ELF-1 (cell line): ENCODE results near the gene WBP11.

Source experiments
- DNase-seq: peaks from one replicate; pipeline ENCODE4 v3.0.0-alpha.2; 2016; ENCODE audit warnings: low read depth, low spot score

Gene WBP11

DNA sequence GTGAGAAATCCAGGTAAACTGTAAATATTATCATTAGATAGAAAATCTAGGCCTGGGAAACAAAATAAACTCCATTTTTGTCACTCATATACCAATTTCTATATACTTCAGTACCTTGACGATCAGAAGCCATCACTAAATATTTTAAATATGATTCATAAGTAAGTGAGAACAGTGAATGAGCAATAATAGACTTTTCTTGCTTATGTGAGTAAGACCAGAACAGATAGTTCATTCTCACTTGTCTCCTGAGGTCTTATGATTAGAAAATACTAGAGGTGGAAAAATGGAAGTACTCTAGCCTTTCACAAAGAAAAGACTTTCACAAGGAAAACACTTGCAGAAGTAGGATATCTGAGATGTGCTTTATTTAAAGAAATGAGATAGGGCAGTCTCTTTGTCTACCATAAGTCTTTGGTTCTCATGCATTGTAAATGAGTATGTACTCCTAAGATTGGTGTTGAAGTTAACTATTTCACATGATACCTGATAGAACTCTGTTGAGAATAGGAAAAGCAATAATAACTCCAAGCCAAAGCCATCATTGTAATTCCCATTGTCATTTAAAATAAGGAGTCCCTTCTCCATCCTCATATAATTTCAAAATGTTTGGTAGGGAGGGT, 20.8 kb upstream of the WBP11 start:
- DNase-seq: no peak

DNA sequence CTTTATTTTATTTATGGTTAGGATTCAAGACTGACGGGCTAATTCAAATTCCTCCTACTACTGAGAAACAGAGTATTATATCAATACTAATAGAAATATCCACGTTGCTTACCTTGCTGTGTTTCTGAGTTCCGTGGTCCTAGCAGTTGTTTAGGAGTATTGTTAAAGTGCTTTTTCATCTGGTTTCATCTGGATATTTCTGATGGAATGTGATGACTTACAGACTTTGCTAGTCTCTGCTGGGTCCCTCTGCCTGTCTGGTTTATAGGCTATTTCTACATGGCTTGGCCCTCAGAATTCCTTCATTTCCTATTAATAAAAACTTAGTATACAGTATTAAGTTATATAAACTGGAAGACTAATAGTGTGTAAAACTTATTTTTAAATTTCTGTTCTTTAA, 10.7 kb upstream of the WBP11 start, which contains the start of gene SMCO3:
SMCO3 (minus strand) TSS at position 169 of the 400 bp plus-strand sequence. CDS start 7,502 bp downstream, outside the sequence.
- DNase-seq: no peak

DNA sequence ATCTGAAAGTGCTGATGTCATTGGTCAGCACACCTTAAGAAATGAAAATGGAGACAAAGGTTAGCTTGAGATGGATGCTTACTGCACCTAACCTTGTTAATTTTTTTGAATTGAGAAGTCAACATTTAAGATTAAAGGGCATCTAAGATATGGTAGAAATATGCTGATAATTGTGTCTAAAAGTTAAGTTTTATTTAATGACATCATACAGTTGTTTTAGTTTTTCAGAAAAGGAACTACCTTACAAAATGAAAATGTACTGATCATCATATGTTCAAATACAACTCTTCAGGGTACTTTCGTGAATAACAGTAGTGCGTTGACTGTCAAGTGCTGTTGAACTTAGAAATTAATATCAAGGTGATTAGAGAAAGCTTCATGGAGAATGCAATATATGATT, 8.2 kb upstream of the WBP11 start:
- DNase-seq: no peak

DNA sequence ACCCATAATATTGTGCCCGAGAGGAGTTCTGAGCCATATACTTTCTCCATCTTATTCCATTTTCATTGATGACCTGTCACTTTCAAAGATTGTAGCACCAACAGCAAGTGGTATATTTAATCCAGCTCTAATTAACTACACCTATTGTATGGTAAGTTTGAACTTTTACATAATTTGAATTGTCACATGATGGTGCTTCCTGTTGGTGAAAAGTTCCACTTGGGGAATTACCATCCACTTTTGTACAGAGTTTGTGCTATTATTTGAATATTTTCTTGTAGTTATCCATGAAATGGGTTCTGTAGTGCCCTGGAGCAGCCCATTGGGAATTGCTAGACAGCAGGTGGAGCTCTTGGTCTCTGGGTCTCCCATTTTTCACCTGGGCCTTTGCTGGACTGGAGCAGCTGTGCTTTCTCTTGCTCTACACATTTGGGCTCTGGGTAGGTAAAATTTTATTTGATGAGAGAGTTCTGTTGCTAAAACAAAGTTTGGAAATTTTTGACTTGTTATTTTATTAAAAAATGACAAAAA, 7.7 kb upstream of the WBP11 start:
- DNase-seq: peak; percentile 35

DNA sequence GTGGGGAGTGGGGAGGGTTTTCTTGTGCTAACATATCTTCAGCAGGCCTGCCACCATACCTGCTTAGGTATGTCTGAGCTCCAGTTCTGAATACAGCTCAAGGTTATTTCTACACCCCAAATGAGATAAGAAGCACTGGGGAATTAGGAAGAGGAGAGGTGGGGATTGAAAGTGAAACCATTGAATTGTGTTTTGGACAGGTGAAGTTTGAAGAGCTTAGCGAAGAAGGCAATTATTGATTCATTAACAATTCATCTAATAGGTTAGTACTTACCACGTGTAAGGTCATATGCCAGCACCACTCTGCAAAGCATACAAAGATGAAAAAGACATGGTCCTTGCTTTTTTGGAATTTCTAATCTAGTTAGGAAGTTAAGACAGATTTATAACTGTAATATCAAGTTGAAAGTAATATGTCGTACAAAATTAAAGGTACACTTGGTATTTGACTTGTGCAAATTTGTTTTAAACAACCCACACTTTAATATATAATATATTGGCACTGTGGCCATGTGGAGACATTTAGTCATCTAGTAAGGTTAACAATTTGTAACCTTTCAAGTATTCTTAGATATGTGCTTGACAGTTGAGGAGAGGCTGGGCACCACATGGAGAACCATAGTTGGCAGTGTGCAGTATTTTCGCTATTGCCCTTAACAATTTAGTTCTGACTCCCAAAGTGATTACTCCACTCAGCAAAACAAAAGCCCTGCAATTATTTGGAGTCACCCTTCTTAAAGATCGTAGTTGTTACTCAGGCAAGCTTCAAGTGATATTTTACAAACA, 7.1 kb upstream of the WBP11 start:
- DNase-seq: no peak

DNA sequence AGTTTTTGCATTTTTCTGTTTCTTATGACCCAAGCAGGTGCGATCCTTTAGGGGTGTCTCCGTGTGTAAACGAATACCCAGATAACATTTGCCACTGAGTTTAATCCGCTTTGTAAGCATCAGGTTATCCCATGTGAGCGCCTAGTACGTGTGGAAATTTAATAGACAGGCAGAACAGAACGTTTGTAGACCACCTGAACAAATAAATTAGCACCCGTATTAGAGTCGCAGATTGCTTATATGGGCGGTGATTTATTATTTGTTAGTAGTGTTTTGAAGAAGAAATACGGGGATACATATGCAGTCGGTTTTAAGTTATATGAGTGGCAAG, 517 bp upstream of the WBP11 start:
- no peak for DNase-seq

DNA sequence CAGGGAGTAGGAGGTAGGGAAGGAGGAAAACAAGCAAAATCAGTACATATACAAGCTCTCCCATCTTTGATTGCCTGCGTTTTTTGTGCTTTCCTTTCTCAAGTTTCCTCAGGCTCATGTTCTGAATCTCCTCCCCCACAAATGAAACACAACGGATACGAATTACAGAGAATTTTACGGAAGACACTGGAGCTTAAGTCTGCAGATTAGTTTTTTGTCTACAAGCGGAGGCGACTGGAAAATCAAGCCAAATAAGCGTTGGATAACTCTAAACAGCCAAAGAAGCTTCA, 612 bp downstream of the WBP11 start:
- no peak for DNase-seq

DNA sequence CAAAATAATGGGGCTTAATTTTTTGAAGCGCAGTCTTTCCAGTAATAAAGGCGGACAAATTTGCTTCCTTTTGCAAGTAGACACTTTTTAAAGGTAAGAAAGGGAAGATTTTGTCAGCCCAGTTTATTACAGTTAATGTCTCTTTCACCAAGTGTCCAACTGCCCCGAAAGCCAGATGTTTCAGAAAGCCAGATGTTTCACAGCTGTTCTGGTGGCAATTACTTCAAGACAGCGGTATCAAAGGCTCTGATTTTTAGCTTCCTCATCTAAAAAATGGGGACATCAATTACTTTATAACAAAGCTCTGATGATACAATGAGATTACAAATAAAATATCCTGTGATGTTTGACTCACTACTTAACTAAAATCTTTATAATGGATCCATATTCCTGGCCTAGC, 1.0 kb downstream of the WBP11 start:
- no peak for DNase-seq

DNA sequence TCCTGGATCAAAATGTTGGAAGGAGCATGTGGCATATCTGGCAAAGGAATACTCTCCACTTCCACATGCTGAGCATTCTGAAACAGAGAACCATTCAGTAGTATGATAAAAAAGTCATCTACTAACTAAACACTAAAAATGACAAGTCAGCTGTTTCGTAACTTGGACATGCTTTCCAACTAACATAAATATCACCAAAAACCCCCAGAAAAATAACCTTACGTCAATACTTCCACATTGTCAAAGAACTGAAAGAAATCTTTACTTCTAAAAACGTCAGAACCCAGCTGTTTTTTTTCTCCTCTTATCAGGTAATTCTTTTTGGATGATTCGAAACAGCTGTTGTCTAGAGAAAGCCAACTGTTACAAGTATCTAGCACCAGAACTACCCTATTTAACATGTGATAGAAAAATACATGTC, 8.2 kb downstream of the WBP11 start:
- DNase-seq: no peak

DNA sequence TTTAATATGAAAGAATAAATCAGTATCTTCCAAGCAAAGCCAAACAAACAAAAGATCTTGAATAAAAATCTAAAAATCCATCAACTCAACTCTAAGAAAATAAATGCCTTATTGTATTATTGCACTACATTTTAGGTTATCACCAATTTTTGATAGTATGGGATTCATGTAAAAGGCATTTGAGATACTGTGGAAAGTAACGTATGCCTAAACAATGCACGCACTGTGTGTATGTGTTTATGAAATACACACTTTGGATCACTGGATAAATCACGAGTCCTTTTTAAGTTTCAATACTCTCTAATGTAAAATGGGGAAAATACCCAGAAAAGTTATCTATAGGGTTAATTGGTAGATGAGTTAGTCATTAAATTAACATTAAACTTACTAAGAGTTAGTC, 17.7 kb downstream of the WBP11 start:
- DNase-seq: no peak

DNA sequence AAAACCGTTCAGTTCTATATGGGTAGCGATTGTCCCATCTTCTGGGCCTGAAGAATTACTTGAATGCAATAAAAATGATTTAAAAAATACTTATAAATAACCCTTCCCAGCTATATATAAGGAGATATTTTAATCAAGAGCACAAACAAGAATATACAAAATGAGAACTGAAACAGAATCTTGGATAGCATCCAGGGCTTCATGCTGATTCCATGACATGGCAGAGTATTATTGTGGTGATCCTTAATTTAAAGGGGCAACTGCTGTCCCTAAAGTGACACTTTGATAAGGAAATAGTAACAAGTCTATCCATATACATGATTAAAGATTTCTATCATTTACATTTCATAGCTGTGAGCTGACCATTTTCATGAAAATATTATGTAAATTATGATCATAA, 18.8 kb downstream of the WBP11 start:
- no peak for DNase-seq

DNA sequence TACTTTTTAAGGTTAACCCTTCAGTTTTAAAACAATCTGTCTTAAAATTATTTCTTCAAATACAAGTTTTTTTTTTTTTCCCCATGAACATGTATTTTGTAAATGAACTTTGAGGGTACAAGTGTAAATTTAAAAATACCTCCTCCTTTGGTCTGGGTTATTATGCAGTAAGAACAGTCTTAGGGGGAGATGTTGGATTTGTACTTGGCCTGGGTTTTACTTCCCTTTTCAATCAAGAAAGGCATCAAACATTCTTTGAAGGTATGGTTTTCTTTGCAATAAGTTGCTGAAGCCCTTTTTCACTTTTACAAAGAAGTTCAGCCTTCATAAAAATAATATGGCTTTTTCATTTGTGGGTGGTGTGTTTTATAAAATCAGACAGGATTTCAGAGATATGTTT, 20.5 kb downstream of the WBP11 start:
- DNase-seq: no peak

DNA sequence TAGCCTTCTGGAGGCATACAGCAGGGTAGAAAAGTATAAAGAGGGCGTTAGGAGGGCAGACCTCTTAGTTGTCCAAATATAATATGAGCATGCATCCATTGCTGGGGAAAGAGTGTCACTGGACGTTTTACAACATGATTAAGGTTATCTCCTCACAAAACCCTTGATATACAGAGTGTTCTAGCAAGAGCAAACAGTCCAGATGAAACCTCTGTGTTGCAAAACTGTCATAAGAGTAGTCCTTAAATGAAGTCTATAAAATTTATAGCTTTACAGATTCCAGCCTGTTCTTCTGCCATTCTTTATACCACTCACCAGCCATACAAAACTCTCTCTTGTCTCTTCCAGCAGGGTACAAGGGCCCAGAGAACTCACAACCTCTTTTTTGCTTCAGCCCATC, 21.7 kb downstream of the WBP11 start:
- no peak for DNase-seq

DNA sequence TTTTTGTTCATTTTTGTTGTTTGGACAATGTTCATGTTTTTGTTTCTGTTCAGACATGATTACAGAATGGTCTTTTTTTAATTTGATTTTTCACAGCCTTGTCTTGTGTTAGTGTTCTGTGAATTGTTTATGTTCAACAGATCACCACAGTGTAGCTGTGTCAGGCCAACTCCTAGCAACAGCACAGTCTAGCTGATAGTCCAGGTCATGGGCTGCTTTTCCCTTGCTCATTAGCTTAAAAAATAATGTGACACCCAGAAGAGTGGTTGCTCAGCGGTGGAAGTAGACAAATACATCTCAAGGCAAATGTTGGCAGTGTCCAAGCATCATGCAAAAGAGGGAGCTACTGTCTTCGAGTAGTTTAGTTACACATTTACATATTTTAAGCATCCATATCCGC, 22.4 kb downstream of the WBP11 start:
- DNase-seq: no peak

DNA sequence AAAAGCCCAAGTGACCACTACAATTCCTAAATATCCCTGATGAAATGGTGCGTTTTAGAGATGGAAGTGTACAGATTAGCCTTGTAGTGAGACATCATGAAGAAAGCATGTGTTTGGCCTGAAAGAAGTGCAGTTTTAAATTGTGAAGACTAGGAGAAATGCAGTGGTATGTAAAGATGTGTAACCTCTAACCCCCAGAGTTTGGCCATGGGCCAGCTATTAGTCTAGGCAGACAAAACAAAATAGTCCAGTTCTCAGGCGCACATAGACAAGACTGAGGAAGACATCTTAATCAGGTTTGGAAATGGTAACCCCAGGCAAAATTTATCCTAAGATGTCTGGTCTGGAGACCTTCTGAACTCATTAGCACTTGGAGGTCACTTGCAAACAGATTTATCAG, 23.4 kb downstream of the WBP11 start:
- no peak for DNase-seq

DNA sequence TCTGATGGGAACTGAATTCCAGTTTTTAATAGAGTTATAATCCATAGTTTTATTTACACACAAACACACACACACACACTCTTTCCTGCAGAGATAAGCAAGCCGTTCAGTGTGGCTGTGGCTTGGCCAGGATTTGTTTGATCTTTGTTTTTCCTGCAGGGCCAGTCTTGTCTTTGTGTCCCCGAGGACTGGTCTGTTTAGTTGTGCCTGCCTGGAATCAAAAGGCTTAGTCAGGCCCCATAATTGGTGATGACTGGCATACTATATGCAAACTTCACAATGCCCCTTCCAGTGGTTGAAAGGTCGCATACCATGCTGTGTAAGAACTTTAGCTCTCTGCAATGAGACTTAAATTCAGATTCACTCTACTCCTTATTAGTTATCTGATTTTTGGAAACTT, 26.0 kb downstream of the WBP11 start:
- DNase-seq: peak; percentile 81

DNA sequence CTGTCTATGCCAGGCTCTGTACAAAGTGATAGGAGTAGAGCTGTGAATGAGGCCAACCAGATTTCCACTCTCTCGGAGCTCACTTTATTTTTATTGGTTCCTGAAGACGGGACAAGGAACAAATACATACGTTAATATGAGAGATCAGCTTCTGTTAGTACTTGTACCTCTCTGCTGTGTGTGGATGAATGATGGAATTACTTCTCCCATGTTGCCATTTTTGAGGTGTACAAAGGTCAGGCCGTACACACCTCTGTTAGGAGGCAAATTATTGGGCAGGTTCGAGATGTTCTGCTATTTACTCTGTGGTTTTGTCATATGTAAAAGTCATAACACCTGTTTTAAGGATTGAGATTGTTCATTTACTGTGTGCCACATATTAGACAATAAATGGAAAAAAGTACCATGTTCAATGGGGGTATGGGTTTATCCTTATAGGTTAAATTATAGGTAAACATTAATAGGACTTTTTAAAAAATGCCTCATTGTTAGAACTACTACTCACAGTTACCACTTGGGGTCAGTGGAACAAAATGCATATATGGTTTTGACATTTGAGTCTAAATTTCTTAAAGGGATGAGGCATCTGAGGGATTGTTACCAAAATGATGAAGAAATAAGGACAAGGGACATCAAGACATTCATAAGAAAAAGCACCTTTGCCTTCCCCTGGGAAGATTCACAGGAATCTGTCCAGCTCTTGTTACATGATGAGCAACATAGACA, 26.9 kb downstream of the WBP11 start:
- DNase-seq: no peak

DNA sequence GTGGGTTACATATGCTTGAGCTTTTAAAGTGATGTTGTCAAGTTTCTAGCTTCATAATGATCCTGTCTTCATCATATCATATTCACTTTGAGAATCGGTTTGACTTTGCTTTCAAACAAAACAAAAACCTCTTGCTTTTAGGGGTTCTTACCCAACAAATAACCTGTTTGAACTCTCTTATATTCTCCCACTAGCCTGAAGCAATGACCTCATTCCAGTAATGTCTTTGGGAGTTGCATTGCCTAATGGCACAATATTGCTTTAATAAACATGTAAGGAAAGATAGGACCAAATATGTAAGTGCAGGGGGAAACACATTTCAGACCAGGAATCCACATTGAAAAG, 27.7 kb downstream of the WBP11 start:
- no peak for DNase-seq

DNA sequence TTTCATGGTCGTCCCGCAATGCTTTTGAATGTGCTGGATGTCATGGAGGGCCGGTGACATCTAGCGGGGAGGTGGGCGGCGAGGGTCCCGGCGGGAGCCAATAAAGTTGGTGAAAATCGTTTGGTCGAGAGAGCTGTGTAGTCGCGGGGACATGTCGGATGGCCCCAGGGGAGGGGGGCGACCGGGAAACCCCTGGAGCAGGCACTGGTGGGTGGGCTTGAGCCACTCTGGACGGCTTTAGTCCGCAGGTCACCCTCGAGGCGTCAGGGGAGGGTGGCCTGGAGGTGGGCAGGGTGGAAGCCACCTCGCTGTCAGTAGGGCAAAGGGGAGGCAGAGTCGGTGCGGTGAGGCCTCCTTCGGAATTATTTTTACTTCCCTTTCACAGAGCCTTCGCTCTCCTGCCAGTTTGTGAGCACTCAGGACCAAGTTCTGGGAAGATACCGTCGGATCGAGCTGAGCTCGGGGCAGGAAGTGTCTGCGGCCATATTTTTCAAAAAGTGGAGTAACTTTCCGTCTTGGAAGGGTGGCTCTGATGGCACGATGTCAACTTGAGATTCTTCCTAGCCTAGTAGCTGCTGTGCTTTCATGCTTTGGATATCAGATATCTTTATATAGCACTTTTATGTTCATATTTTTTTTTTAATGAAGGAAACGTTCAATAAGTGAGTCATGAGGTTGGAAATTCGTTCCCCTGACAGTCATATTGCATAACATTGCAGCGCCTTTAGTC, 28.2 kb downstream of the WBP11 start:
- DNase-seq: peak; percentile 53

DNA sequence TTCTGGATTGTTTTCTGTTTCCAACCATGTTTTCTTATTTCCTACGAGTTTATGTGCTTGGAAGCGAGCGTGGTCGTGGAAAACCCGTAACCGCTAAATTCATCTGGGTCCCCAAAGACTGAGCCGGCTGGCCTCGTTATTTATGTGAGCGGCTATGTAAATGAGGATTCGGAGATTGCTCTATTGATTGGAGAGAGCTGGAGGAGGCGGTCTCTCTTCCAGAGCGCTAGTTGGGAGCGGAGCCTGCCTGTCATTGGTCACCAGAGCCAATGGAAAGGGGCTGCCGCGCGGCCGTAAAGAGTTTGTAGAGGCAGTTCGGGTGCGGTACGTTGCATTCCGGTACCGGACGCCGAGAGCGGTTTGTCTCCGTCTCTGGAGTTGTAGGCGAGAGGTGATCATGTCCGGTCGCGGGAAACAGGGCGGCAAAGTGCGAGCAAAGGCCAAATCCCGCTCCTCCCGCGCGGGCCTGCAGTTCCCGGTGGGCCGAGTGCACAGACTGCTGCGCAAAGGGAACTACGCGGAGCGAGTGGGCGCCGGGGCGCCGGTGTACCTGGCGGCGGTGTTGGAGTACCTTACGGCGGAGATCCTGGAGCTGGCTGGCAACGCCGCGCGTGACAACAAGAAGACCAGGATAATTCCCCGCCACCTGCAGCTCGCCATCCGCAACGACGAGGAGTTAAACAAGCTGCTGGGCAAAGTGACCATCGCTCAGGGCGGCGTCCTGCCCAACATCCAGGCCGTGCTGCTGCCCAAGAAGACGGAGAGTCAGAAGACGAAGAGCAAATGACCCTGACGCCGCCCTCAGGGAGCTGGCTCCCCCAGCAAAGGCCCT, 29.0 kb downstream of the WBP11 start:
- peak; percentile 98 for DNase-seq

DNA sequence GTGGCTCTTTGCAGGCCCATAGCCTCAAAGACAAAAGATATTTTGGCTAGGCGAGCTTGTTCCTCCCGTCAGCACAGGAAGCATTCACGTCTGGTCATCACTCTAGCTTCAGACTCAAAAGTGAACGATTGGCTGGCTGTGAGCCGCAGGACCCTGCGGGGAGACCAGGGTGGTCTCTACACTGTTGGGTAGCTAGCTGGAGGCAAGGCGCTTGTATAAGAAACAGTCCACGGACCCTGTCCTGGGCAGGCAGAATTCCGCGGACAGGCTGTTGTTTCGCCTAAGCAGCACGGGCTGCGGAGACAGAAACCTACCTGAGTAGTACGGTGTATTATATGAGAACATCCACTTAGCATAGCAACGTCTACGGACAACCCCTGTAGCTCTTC, 29.6 kb downstream of the WBP11 start:
- no peak for DNase-seq
